Transverse colon (tissue), 4 donors: ENCODE measurements around the gene NAA15. TPM values are rescaled to one million over a fixed set of nuclear protein-coding genes. Genes with fewer than 3 reads are reported as not detected.
"Not testable (repeated sequence)": the region's sequence is repeated elsewhere in the genome, so short reads cannot be mapped to it uniquely, and the experiment has no call there.

Experiments used
- DNase-seq: peaks from one replicate; pipeline ENCODE4 v3.0.0-alpha.2; 2019
- H3K27ac ChIP-seq, 4 donors: fragments of 200-600 bp; sonication (generic); 2 replicates each; pipeline ENCODE4 v1.5.1; 2016 to 2018; ENCODE audit warnings: inconsistent platforms in 4 of 4
- H3K27me3 ChIP-seq: fragments of 200-600 bp; sonication (generic); 2 replicates; pipeline ENCODE4 v1.5.1; 2017; ENCODE audit warnings: inconsistent platforms
- H3K36me3 ChIP-seq, 4 donors: fragments of 200-600 bp; sonication (generic); 2 replicates each; pipeline ENCODE4 v1.5.1; 2017 to 2019; ENCODE audit warnings: inconsistent platforms in 4 of 4
- H3K4me1 ChIP-seq, 4 donors: fragments of 200-600 bp; sonication (generic); 2 replicates each; pipeline ENCODE4 v1.5.1; 2017 to 2020; ENCODE audit warnings: inconsistent platforms in 4 of 4
- H3K4me3 ChIP-seq, 4 donors: fragments of 200-600 bp; sonication (generic); 1 replicate in 1 of 4; 2 replicates in 3 of 4; pipeline versions ENCODE4 v1.5.1 to v1.6.1; 2017 to 2019; ENCODE audit warnings: inconsistent platforms in 4 of 4
- H3K9me3 ChIP-seq, 2 donors: fragments of 200-600 bp; sonication (generic); 2 replicates each; pipeline ENCODE4 v1.5.1; 2017 to 2019; ENCODE audit warnings: inconsistent platforms in 2 of 2
- EP300 ChIP-seq: sonication (generic); formaldehyde crosslinking; IDR thresholded peaks from one replicate; pipeline ENCODE4 v1.6.1; 2017; ENCODE audit warnings: antibody characterized with exemption, low read depth
- POLR2A ChIP-seq: fragments of 450-650 bp; IDR thresholded peaks from one replicate; pipeline ENCODE4 v1.6.1; 2016; ENCODE audit warnings: antibody characterized with exemption, mild to moderate bottlenecking, moderate library complexity
- POLR2AphosphoS5 ChIP-seq, 3 donors: sonication (generic); formaldehyde crosslinking; IDR thresholded peaks; one replicate each; pipeline ENCODE4 v1.6.1; 2016; ENCODE audit warnings: antibody characterized with exemption in 3 of 3
- WGBS, 2 donors: methylation state at CpG; one replicate each; pipeline ENCODE4 v1.1.5; 2018; ENCODE audit warnings: low coverage in 1 of 2; 5-methylcytosine and 5-hydroxymethylcytosine counted together
- in situ Hi-C, 4 donors: fragments of 200-750 bp; cut with MboI; loops; one replicate each; pipeline versions ENCODE4 v1.15.0 to v1.15.1; 2017; ENCODE audit warnings: low sequenced_read_pairs in 3 of 4, low pct_ligation_motif_present in 1 of 4, low pct_unique_long_range_greater_than_20kb in 1 of 4
- intact Hi-C: fragments of 100-400 bp; cut with DNase I; formaldehyde crosslinking; loops from one replicate; pipeline ENCODE4 v1.15.1; 2023; ENCODE audit warnings: low total_unique reads
- total RNA-seq, 4 donors: library from RNA; depleted of rRNA; stranded (reverse); fragments of >200 nt; gene quantifications; one replicate each; pipeline ENCODE4 v1.1.0, GENCODE V29; 2016
- TF ChIP-seq, protein P1 (sequence below), 5 experiments: fragments of 200-600 bp in 3 of 5; fragments of 450-650 bp in 2 of 5; sonication (generic) in 3 of 5; IDR thresholded peaks; 1 replicate in 2 of 5; 2 replicates in 3 of 5; pipeline ENCODE4 v1.5.1; 2016 to 2017; ENCODE audit warnings: antibody characterized with exemption in 5 of 5, inconsistent platforms in 3 of 5, mild to moderate bottlenecking in 2 of 5, moderate library complexity in 1 of 5

The NAA15 gene
- total RNA-seq, 4 donors from 2014 or later = 5.0 to 23.7 (median 10.1) TPM

- no peaks in the 10 kb centered on the region for H3K36me3 ChIP-seq
- no peaks in the 10 kb centered on the region for H3K27me3 ChIP-seq
- no peak for DNase-seq
- TF ChIP-seq POLR2A = no peak
- TF ChIP-seq POLR2AphosphoS5 (IDR thresholded peaks at IDR 0.05) = no peak
- TF ChIP-seq EP300 = no peak
- TF ChIP-seq, protein P1, sequence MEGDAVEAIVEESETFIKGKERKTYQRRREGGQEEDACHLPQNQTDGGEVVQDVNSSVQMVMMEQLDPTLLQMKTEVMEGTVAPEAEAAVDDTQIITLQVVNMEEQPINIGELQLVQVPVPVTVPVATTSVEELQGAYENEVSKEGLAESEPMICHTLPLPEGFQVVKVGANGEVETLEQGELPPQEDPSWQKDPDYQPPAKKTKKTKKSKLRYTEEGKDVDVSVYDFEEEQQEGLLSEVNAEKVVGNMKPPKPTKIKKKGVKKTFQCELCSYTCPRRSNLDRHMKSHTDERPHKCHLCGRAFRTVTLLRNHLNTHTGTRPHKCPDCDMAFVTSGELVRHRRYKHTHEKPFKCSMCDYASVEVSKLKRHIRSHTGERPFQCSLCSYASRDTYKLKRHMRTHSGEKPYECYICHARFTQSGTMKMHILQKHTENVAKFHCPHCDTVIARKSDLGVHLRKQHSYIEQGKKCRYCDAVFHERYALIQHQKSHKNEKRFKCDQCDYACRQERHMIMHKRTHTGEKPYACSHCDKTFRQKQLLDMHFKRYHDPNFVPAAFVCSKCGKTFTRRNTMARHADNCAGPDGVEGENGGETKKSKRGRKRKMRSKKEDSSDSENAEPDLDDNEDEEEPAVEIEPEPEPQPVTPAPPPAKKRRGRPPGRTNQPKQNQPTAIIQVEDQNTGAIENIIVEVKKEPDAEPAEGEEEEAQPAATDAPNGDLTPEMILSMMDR (IDR thresholded peaks at IDR 0.05) = no peak
- H3K27ac ChIP-seq = no peak overlapping the region
- in situ Hi-C loops (no loop called here), intact Hi-C loops (no loop called here)
- H3K4me3 ChIP-seq = no peak overlapping the region
- H3K4me1 ChIP-seq = peaks cover 10 to 41% (median 16%) of the 10 kb centered on the region in 4 donors
- WGBS, 2 donors = 100% methylated on average over 2 of the region's 2 CpGs
- no peaks in the 10 kb centered on the region for H3K9me3 ChIP-seq
Observed at GRCh38 chr4:139304920-139305319, 3.6 kb downstream of the NAA15 start.

DNA sequence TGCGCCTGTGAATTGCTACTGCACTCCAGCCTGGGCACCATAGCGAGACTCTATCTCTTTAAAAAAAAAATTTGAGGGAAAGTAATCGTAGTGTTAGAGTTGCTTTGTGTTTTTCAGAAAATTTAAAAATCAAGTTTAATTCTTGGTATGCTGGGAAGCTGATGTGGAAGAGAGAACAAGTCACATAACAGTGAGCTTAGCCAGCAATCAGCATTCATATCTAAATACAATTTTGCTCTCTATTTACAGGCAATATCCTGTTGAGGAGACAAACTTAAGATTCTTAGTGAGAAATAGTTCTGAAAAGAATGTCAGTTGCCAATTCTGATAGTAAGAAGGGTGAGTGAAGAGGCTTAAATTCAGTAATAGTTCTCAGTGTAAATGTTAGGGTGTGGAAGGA, 10.6 kb downstream of the NAA15 start:
- intact Hi-C loops = no loop called here
- Histone ChIP-seq H3K27ac (peak overlapping the region in 2 of 4 donors; percentile 1 to 31), H3K27me3 (no peaks in the 10 kb centered on the region), H3K9me3 (no peaks in the 10 kb centered on the region), H3K4me3 (no peak overlapping the region), H3K4me1 (peaks cover 0 to 51% (median 28%) of the 10 kb centered on the region in 4 donors), H3K36me3 (no peaks in the 10 kb centered on the region)
- DNase-seq = no peak
- 41 to 63% methylated on average over 2 to 3 of the region's 3 CpGs for WGBS, 2 donors
- in situ Hi-C loops = no loop called here
- TF ChIP-seq, protein P1 (IDR thresholded peaks at IDR 0.05) = no peak
- TF ChIP-seq EP300 (no peak), POLR2AphosphoS5 (IDR thresholded peaks at IDR 0.05) (no peak), POLR2A (no peak)

DNA sequence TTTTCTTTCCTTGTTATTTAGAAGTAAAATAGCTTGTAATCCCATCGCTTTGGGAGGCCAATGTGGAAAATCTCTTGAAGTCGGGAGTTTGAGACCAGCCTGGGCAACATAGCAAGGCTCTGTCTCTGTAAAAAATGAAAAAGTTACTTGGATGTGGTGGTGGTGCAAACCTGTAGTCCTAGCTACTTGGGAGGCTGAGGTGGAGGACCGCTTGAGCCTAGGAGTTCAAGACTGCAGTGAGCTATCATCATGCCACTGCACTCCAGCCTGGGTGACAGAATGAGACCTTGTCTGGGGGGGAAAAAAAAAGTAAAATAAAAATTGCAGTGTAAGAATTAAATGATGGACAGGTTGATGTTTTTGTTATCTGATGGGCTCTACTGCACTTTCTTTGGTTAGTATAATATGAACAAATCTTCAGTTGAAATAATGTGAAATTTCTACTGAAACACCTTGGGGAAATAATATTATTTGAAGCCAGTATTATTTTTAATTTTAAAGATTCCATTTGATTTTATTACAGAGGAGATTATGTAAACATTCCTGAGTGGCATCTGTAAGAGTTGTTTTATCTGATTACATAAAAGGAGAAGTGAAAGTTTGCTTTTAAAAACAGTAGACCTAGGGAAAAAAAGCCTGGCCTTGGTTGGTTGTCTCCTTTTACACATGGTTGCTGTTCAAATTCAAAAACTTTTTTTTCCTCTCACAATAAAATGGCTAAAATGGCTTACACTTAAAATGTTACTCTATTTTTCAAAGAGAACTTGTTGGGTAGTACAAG, 11.4 kb downstream of the NAA15 start:
- Histone ChIP-seq H3K4me3 (no peak overlapping the region), H3K27me3 (no peaks in the 10 kb centered on the region), H3K27ac (peak overlapping the region in 1 of 4 donors; percentile 41), H3K4me1 (peaks cover 0 to 54% (median 26%) of the 10 kb centered on the region in 4 donors), H3K36me3 (no peaks in the 10 kb centered on the region), H3K9me3 (no peaks in the 10 kb centered on the region)
- no peak for TF ChIP-seq POLR2AphosphoS5 (IDR thresholded peaks at IDR 0.05)
- TF ChIP-seq EP300 = no peak
- TF ChIP-seq, protein P1 (IDR thresholded peaks at IDR 0.05) = no peak
- no peak for TF ChIP-seq POLR2A
- WGBS, 2 donors = 86 to 88% methylated on average over 2 to 3 of the region's 3 CpGs
- DNase-seq = no peak
- intact Hi-C loops = no loop called here
- in situ Hi-C loops = no loop called here

DNA sequence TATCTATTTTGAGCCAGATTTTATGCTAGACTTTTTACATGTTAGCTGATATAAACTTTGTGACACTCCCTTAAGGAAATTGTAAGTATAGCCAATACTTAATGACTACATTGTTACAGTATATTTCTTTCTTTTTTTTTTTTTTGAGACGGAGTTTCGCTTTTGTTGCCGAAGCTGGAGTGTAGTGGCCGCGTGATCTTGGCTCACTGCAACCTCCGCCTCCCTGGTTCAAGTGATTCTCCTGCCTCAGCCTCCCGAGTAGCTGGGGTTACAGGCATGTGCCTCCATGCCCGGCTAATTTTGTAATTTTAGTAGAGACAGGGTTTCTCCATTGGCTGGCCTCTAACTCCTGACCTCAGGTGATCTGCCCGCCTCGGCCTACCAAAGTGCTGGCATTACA, 12.1 kb downstream of the NAA15 start:
- DNase-seq, in situ Hi-C loops, H3K9me3 ChIP-seq, H3K36me3 ChIP-seq, H3K27me3 ChIP-seq, intact Hi-C loops, H3K4me3 ChIP-seq: not testable (repeated sequence)
- peak overlapping the region in 1 of 4 donors; percentile 41 for H3K27ac ChIP-seq
- WGBS, 2 donors = 53 to 79% methylated on average over 7 to 10 of the region's 10 CpGs
- peaks cover 0 to 57% (median 26%) of the 10 kb centered on the region in 4 donors for H3K4me1 ChIP-seq
